Right ventricle myocardium inferior (tissue), 1 donor: ENCODE data around the gene PGRMC2. TPM values are rescaled to one million over a fixed set of nuclear protein-coding genes. Genes with fewer than 3 reads are reported as not detected.

Experiments
- ATAC-seq: fragments of 200-7000 bp; cut with Tn5 transposase; one replicate; pipeline ENCODE4 v1.9.1; 2020; ENCODE audit warnings: mild to moderate bottlenecking, moderate library complexity
- DNase-seq: peaks from one replicate; pipeline ENCODE4 v3.0.0; 2021; ENCODE audit errors: missing footprints
- intact Hi-C: fragments of 100-400 bp; cut with DNase I; formaldehyde crosslinking; loops from one replicate; pipeline ENCODE4 v1.11.0; 2022
- total RNA-seq: library from RNA; stranded (reverse); fragmentation: NEBNext Ultra II Directional; extraction: Animal tissue kit (Norgen Biotek cat#: 25700); gene quantifications from one replicate; pipeline ENCODE4 v1.2.1, GENCODE V29; 2021
- donor health status: DM: no; HTN: yes; CAD: no; lungs with severe emphysema.

The PGRMC2 gene
- total RNA-seq, 1 donor from 2014 or later: 66.1 TPM

- ATAC-seq: no peak
- DNase-seq: no peak
- intact Hi-C loops: no loop called here
These were observed 16.4 kb upstream of the PGRMC2 start for GRCh38 chr4:128303986-128304385.

GRCh38 chr4:128303405-128303785, 15.8 kb upstream of the PGRMC2 start:
- ATAC-seq (no peak), DNase-seq (no peak)
- intact Hi-C loops: no loop called here

GRCh38 chr4:128301979-128302378, 14.4 kb upstream of the PGRMC2 start:
- intact Hi-C loops: no loop called here
- DNase-seq (no peak), ATAC-seq (no peak)

GRCh38 chr4:128299848-128300247, 12.2 kb upstream of the PGRMC2 start:
- ATAC-seq: no peak
- intact Hi-C loops: no loop called here
- DNase-seq: no peak

GRCh38 chr4:128298852-128299251, 11.2 kb upstream of the PGRMC2 start:
- DNase-seq: no peak
- no peak for ATAC-seq
- intact Hi-C loops: no loop called here

GRCh38 chr4:128298146-128298758, 10.6 kb upstream of the PGRMC2 start:
- DNase-seq: no peak
- intact Hi-C loops: no loop called here
- no peak for ATAC-seq

- no peak for ATAC-seq
- intact Hi-C loops: no loop called here
- no peak for DNase-seq
These were observed 7.6 kb upstream of the PGRMC2 start for GRCh38 chr4:128295255-128295654.

GRCh38 chr4:128294464-128294863, 6.9 kb upstream of the PGRMC2 start:
- intact Hi-C loops: no loop called here
- ATAC-seq: no peak
- DNase-seq: no peak

- DNase-seq (no peak), ATAC-seq (no peak)
- intact Hi-C loops: no loop called here
These were observed 4.7 kb upstream of the PGRMC2 start for GRCh38 chr4:128292349-128292748.

GRCh38 chr4:128291096-128291495, 3.5 kb upstream of the PGRMC2 start:
- DNase-seq (no peak), ATAC-seq (no peak)
- intact Hi-C loops: no loop called here

- intact Hi-C loops: no loop called here
- ATAC-seq (no peak), DNase-seq (no peak)
These were observed 2.9 kb upstream of the PGRMC2 start for GRCh38 chr4:128290526-128290925.

- intact Hi-C loops: loop anchor here (10.0 kb wide), 2 partner anchors 265 to 805 kb away; partner anchors contain the start of genes C4orf33 and SCLT1
- DNase-seq (no peak), ATAC-seq (no peak)
These were observed 2.0 kb upstream of the PGRMC2 start for GRCh38 chr4:128289523-128290158.

- ATAC-seq: no peak
- no peak for DNase-seq
- intact Hi-C loops: loop anchor here (10.0 kb wide), 2 partner anchors 266 to 806 kb away; partner anchors contain the start of genes C4orf33 and SCLT1
These were observed 1.1 kb upstream of the PGRMC2 start for GRCh38 chr4:128288689-128289106.

GRCh38 chr4:128287871-128288688, 467 bp upstream of the PGRMC2 start:
- peak; percentile 100 for DNase-seq
- intact Hi-C loops: loop anchor here (1.0 to 10.0 kb wide), 6 partner anchors 70 to 807 kb away; partner anchors contain the start of genes C4orf33 and SCLT1
- ATAC-seq: peak; percentile 96

- intact Hi-C loops: loop anchor here (1.0 to 10.0 kb wide), 6 partner anchors 72 to 808 kb away; partner anchors contain the start of genes C4orf33 and SCLT1
- no peak for ATAC-seq
- DNase-seq: no peak
These were observed 1.0 kb downstream of the PGRMC2 start for GRCh38 chr4:128286474-128287058.

GRCh38 chr4:128285085-128285997, 2.3 kb downstream of the PGRMC2 start:
- intact Hi-C loops: loop anchor here (10.0 kb wide), 2 partner anchors 269 to 809 kb away; partner anchors contain the start of genes C4orf33 and SCLT1
- ATAC-seq: no peak
- DNase-seq: no peak

GRCh38 chr4:128284317-128284716, 3.3 kb downstream of the PGRMC2 start:
- DNase-seq (no peak), ATAC-seq (no peak)
- intact Hi-C loops: loop anchor here (10.0 kb wide), 2 partner anchors 270 to 810 kb away; partner anchors contain the start of genes C4orf33 and SCLT1

- ATAC-seq: no peak
- intact Hi-C loops: loop anchor here (10.0 kb wide), 2 partner anchors 272 to 812 kb away; partner anchors contain the start of genes C4orf33 and SCLT1
- DNase-seq: no peak
These were observed 4.5 kb downstream of the PGRMC2 start for GRCh38 chr4:128283071-128283470.
